Spleen (tissue), 11 donors: ENCODE results near the gene PDE4D. TPM values are rescaled to one million over a fixed set of nuclear protein-coding genes. Genes with fewer than 3 reads are reported as not detected.
"Not testable (repeated sequence)": the region's sequence is repeated elsewhere in the genome, so short reads cannot be mapped to it uniquely, and the experiment has no call there.

Source experiments
- DNase-seq: peaks from one replicate; pipeline ENCODE4 v3.0.0-alpha.2; 2020
- H3K27ac ChIP-seq, 8 donors: fragments of 200-600 bp; sonication (generic) in 7 of 8; 1 replicate in 4 of 8; 2 replicates in 4 of 8; pipeline versions ENCODE4 v1.5.0 to v1.8.0; 2016 to 2021; ENCODE audit warnings: inconsistent platforms in 4 of 8, mild to moderate bottlenecking in 4 of 8, moderate library complexity in 1 of 8
- H3K27me3 ChIP-seq, 7 donors: fragments of 200-600 bp; sonication (generic) in 6 of 7; replicated peaks in 1 of 7; 1 replicate in 4 of 7; 2 replicates in 3 of 7; pipeline versions ENCODE4 v1.5.0 to v1.8.0; 2016 to 2021; ENCODE audit warnings: inconsistent platforms in 3 of 7, mild to moderate bottlenecking in 1 of 7
- H3K36me3 ChIP-seq, 6 donors: fragments of 200-600 bp; sonication (generic) in 5 of 6; 1 replicate in 4 of 6; 2 replicates in 2 of 6; pipeline versions ENCODE4 v1.5.0 to v1.8.0; 2016 to 2021; ENCODE audit warnings: inconsistent platforms in 2 of 6
- H3K4me1 ChIP-seq, 6 donors: fragments of 200-600 bp; sonication (generic) in 5 of 6; 1 replicate in 3 of 6; 2 replicates in 3 of 6; pipeline versions ENCODE4 v1.5.0 to v1.8.0; 2016 to 2021; ENCODE audit warnings: inconsistent platforms in 3 of 6
- H3K4me3 ChIP-seq, 8 donors: fragments of 200-600 bp; sonication (generic) in 7 of 8; 1 replicate in 4 of 8; 2 replicates in 4 of 8; pipeline versions ENCODE4 v1.5.0 to v1.8.0; 2016 to 2021; ENCODE audit warnings: inconsistent platforms in 4 of 8, mild to moderate bottlenecking in 4 of 8, moderate library complexity in 2 of 8
- H3K9me3 ChIP-seq, 8 donors: fragments of 200-600 bp; sonication (generic) in 7 of 8; 1 replicate in 4 of 8; 2 replicates in 4 of 8; pipeline versions ENCODE4 v1.5.0 to v1.8.0; 2016 to 2021; ENCODE audit warnings: inconsistent platforms in 4 of 8
- CTCF ChIP-seq, 11 experiments: fragments of 200-600 bp in 7 of 11; fragments of 450-650 bp in 4 of 11; sonication (generic) in 4 of 11; IDR thresholded peaks in 8 of 11; conservative IDR thresholded peaks in 3 of 11; 1 replicate in 7 of 11; 2 replicates in 4 of 11; pipeline versions ENCODE4 v1.4.0 to v1.8.0; 2016 to 2021; ENCODE audit warnings: antibody characterized with exemption in 11 of 11, inconsistent platforms in 4 of 11, mild to moderate bottlenecking in 1 of 11
- POLR2A ChIP-seq, 3 donors: fragments of 450-650 bp; IDR thresholded peaks; one replicate each; pipeline ENCODE4 v1.5.1; 2017; ENCODE audit warnings: antibody characterized with exemption in 3 of 3, mild to moderate bottlenecking in 1 of 3
- POLR2AphosphoS5 ChIP-seq, 3 donors: sonication (generic); formaldehyde crosslinking; IDR thresholded peaks; one replicate each; pipeline ENCODE4 v1.5.1; 2017; ENCODE audit warnings: antibody characterized with exemption in 3 of 3
- WGBS, 5 donors: extraction: QIAGEN DNeasy Blood & Tissue Kit in 3 of 5; methylation state at CpG; one replicate each; pipeline versions ENCODE4 v1.1.5 to v1.1.7; 2013 to 2018; 5-methylcytosine and 5-hydroxymethylcytosine counted together
- intact Hi-C: fragments of 100-400 bp; cut with DNase I; formaldehyde crosslinking; loops from one replicate; pipeline ENCODE4 v1.15.0; 2023; ENCODE audit warnings: low total_unique reads
- polyA plus RNA-seq, 3 donors: library from polyadenylated mRNA; stranded (reverse); fragments of 200-250 nt; gene quantifications; one replicate each; pipeline ENCODE4 v1.2.1, GENCODE V29; 2013
- total RNA-seq, 7 donors: library from RNA; depleted of rRNA in 3 of 7; stranded (reverse); fragments of >200 nt in 3 of 7; fragmentation: NEBNext Ultra II Directional in 4 of 7; extraction: Animal tissue kit (Norgen Biotek cat#: 25700) in 4 of 7; gene quantifications; one replicate each; pipeline versions ENCODE4 v1.1.0 to v1.2.1, GENCODE V29; 2016 to 2021
- donor health status: healthy with polysubstance abuse.
- donor health status: DM: no; HTN: no; CAD: no; lungs with moderate emphysema.
- donor health status: DM: no; HTN: no; CAD: no.
- donor health status: Bipolar disorder and iron deficiency.
- donor health status: healthy.
- donor health status: DM: no; HTN: no; CAD: no.
- donor health status: DM: yes; HTN: yes; CAD: no.

The PDE4D gene
- total and polyA plus RNA-seq, 10 donors = 0.88 to 51.8 (median 18.2) TPM

GRCh38 chr5:59317774-59318205, 575.7 kb downstream of the PDE4D start:
- Histone ChIP-seq H3K4me3 (no peak overlapping the region), H3K27ac (peak overlapping the region in 4 of 8 donors; percentile 1 to 49 (median 8)), H3K27me3 (no peaks in the 10 kb centered on the region), H3K4me1 (no peaks in the 10 kb centered on the region), H3K9me3 (no peaks in the 10 kb centered on the region), H3K36me3 (no peaks in the 10 kb centered on the region)
- TF ChIP-seq CTCF (IDR thresholded peaks at IDR 0.05 in 8 of 11, conservative IDR thresholded peaks at IDR 0.05 in 3 of 11) (no peak), POLR2AphosphoS5 (IDR thresholded peaks at IDR 0.05) (no peak), POLR2A (IDR thresholded peaks at IDR 0.05) (no peak)
- 46 to 59% (median 57%) methylated on average over 4 of the region's 4 CpGs for WGBS, 5 donors
- intact Hi-C loops = no loop called here
- DNase-seq = no peak

- 46 to 78% (median 73%) methylated on average over 6 of the region's 6 CpGs for WGBS, 5 donors
- Histone ChIP-seq H3K27ac (peak overlapping the region in 4 of 8 donors; percentile 1 to 49 (median 8)), H3K4me1 (no peaks in the 10 kb centered on the region), H3K36me3 (no peaks in the 10 kb centered on the region), H3K9me3 (no peaks in the 10 kb centered on the region), H3K4me3 (no peak overlapping the region), H3K27me3 (no peaks in the 10 kb centered on the region)
- intact Hi-C loops = no loop called here
- DNase-seq = no peak
- no peak for TF ChIP-seq CTCF (IDR thresholded peaks at IDR 0.05 in 8 of 11, conservative IDR thresholded peaks at IDR 0.05 in 3 of 11)
- no peak for TF ChIP-seq POLR2A (IDR thresholded peaks at IDR 0.05)
- no peak for TF ChIP-seq POLR2AphosphoS5 (IDR thresholded peaks at IDR 0.05)
Measured at GRCh38 chr5:59317023-59317773, 576.3 kb downstream of the PDE4D start.

- no peaks in the 10 kb centered on the region for H3K4me1 ChIP-seq
- H3K27ac ChIP-seq = no peak overlapping the region
- intact Hi-C loops = no loop called here
- no peaks in the 10 kb centered on the region for H3K36me3 ChIP-seq
- DNase-seq = no peak
- WGBS, 5 donors = 90 to 98% (median 96%) methylated on average over 3 of the region's 3 CpGs
- no peak for TF ChIP-seq POLR2A (IDR thresholded peaks at IDR 0.05)
- no peak for TF ChIP-seq POLR2AphosphoS5 (IDR thresholded peaks at IDR 0.05)
- no peak for TF ChIP-seq CTCF (IDR thresholded peaks at IDR 0.05 in 8 of 11, conservative IDR thresholded peaks at IDR 0.05 in 3 of 11)
- H3K27me3 ChIP-seq = no peaks in the 10 kb centered on the region
- H3K4me3 ChIP-seq = no peak overlapping the region
- no peaks in the 10 kb centered on the region for H3K9me3 ChIP-seq
Measured at GRCh38 chr5:59312223-59312622, 581.3 kb downstream of the PDE4D start.

- H3K4me3 ChIP-seq, H3K36me3 ChIP-seq, DNase-seq, H3K4me1 ChIP-seq, H3K27me3 ChIP-seq, H3K9me3 ChIP-seq, intact Hi-C loops, H3K27ac ChIP-seq: not testable (repeated sequence)
- 64 to 91% (median 87%) methylated on average over 2 of the region's 2 CpGs for WGBS, 5 donors
Measured at GRCh38 chr5:59308685-59309084, 584.8 kb downstream of the PDE4D start.

- H3K9me3 ChIP-seq, H3K27me3 ChIP-seq, DNase-seq, intact Hi-C loops, H3K4me3 ChIP-seq, H3K4me1 ChIP-seq, H3K36me3 ChIP-seq, H3K27ac ChIP-seq: not testable (repeated sequence)
- WGBS, 5 donors = 63 to 89% (median 79%) methylated on average over 3 of the region's 3 CpGs
Measured at GRCh38 chr5:59303289-59303716, 590.2 kb downstream of the PDE4D start.

GRCh38 chr5:59302509-59302908, 591.0 kb downstream of the PDE4D start:
- H3K27ac ChIP-seq, H3K4me1 ChIP-seq, DNase-seq, H3K36me3 ChIP-seq, H3K9me3 ChIP-seq, intact Hi-C loops, H3K4me3 ChIP-seq, H3K27me3 ChIP-seq: not testable (repeated sequence)
- 86 to 100% (median 91%) methylated on average over 1 of the region's 1 CpG for WGBS, 5 donors
